H1 (cell line): ENCODE data around the gene NDFIP2. TPM values are rescaled to one million over a fixed set of nuclear protein-coding genes. Genes with fewer than 3 reads are reported as not detected.
A peak's percentile ranks its signal among the peaks of the same experiment; 100 is the strongest.

ENCODE experiments used
- CTCF ChIA-PET: fragments of 300-600 bp; sonication (Branson Sonifier 250); formaldehyde crosslinking; loops from one replicate; lab custom pipeline; 2021; ENCODE audit not compliant: partially characterized antibody; lab: Charles Lee
- POLR2A ChIA-PET: fragments of 300-600 bp; sonication (Branson Sonifier 250); formaldehyde crosslinking; loops from one replicate; lab custom pipeline; 2021; ENCODE audit warnings: inconsistent platforms; ENCODE audit not compliant: partially characterized antibody; lab: Charles Lee
- DNase-seq, 2 experiments: peaks; one replicate each; pipeline versions ENCODE4 v3.0.0 to v3.0.0-alpha.2; 2010 to 2022; ENCODE audit warnings: low spot score in 2 of 2, low read depth in 1 of 2, mixed read lengths in 1 of 2
- FAIRE-seq: peaks from 2 replicates; lab custom pipeline; 2011; peaks lifted over from hg19 to GRCh38; lab: Jason Lieb, UNC
- H2AFZ ChIP-seq: 2 replicates; pipeline ENCODE4 v1.8.1; 2012; ENCODE audit warnings: low read length, inconsistent platforms
- H2AK5ac ChIP-seq: 2 replicates; pipeline ENCODE4 v1.6.1; 2013; ENCODE audit warnings: low read depth, low read length
- H2BK120ac ChIP-seq: replicated peaks from 2 replicates; pipeline ENCODE3; 2013; ENCODE audit warnings: low read depth, low read length, inconsistent platforms
- H2BK12ac ChIP-seq: 2 replicates; pipeline ENCODE4 v1.6.1; 2013; ENCODE audit warnings: low read depth, low read length
- H2BK15ac ChIP-seq: 2 replicates; pipeline ENCODE4 v1.6.1; 2013; ENCODE audit warnings: low read length
- H2BK20ac ChIP-seq: 2 replicates; pipeline ENCODE4 v1.6.1; 2013; ENCODE audit warnings: low read length
- H2BK5ac ChIP-seq: 2 replicates; pipeline ENCODE4 v1.6.1; 2013; ENCODE audit warnings: low read depth, low read length
- H3K14ac ChIP-seq: 2 replicates; pipeline ENCODE4 v1.6.1; 2013; ENCODE audit warnings: inconsistent platforms; ENCODE audit not compliant: insufficient read length
- H3K18ac ChIP-seq: 2 replicates; pipeline ENCODE4 v1.6.1; 2013; ENCODE audit warnings: low read length; ENCODE audit errors: extremely low read depth
- H3K23ac ChIP-seq: 2 replicates; pipeline ENCODE4 v1.6.1; 2013; ENCODE audit warnings: inconsistent platforms; ENCODE audit not compliant: insufficient read length
- H3K23me2 ChIP-seq: 2 replicates; pipeline ENCODE4 v1.6.1; 2013; ENCODE audit warnings: low read depth, low read length
- H3K27ac ChIP-seq: 2 replicates; pipeline ENCODE4 v1.6.1; 2011; ENCODE audit warnings: low read depth, low read length, inconsistent platforms
- H3K27me3 ChIP-seq, 4 experiments: replicated peaks in 1 of 4; 1 replicate in 1 of 4; 2 replicates in 3 of 4; pipeline versions ENCODE4 v1.6.1 to v1.8.1; 2011 to 2013; ENCODE audit warnings: low read length in 3 of 4, mild to moderate bottlenecking in 3 of 4, inconsistent platforms in 2 of 4, mixed read lengths in 2 of 4, moderate library complexity in 1 of 4; ENCODE audit not compliant: control insufficient read depth in 3 of 4, insufficient read depth in 3 of 4; ENCODE audit errors: extremely low read depth in 1 of 4
- H3K36me3 ChIP-seq, 4 experiments: 2 replicates each; pipeline versions ENCODE4 v1.6.1 to v1.8.1; 2011 to 2013; ENCODE audit warnings: mild to moderate bottlenecking in 4 of 4, low read length in 3 of 4, moderate library complexity in 2 of 4, control low read depth in 1 of 4, inconsistent platforms in 1 of 4; ENCODE audit not compliant: insufficient read depth in 4 of 4, control insufficient read depth in 2 of 4
- H3K4ac ChIP-seq: replicated peaks from 2 replicates; pipeline ENCODE3; 2013; ENCODE audit warnings: low read length, low read depth, mixed read lengths, inconsistent platforms; ENCODE audit not compliant: insufficient read length
- H3K4me1 ChIP-seq, 4 experiments: replicated peaks in 1 of 4; 1 replicate in 1 of 4; 2 replicates in 3 of 4; pipeline versions ENCODE4 v1.6.1 to v1.8.1; 2011 to 2013; ENCODE audit warnings: low read length in 3 of 4, inconsistent platforms in 2 of 4, mixed read lengths in 1 of 4; ENCODE audit not compliant: insufficient read depth in 4 of 4, control insufficient read depth in 3 of 4
- H3K4me2 ChIP-seq, 2 experiments: 2 replicates each; pipeline versions ENCODE4 v1.6.1 to v1.8.1; 2011 to 2013; ENCODE audit warnings: low read depth in 2 of 2, low read length in 2 of 2, control low read depth in 1 of 2, inconsistent platforms in 1 of 2, mild to moderate bottlenecking in 1 of 2; ENCODE audit not compliant: insufficient read depth in 1 of 2
- H3K4me3 ChIP-seq, 4 experiments: fragments of 200-600, 300-600 bp in 1 of 4; sonication (generic), shearing (Covaris generic), sonication (Bioruptor Twin) in 1 of 4; 2 replicates each; pipeline versions ENCODE4 v1.5.1 to v1.8.1; 2011 to 2016; ENCODE audit warnings: low read length in 4 of 4, low read depth in 3 of 4, control low read depth in 2 of 4, inconsistent platforms in 2 of 4, mild to moderate bottlenecking in 2 of 4, mixed read lengths in 1 of 4, moderate library complexity in 1 of 4; ENCODE audit not compliant: insufficient read depth in 2 of 4; ENCODE audit errors: extremely low read depth in 1 of 4
- H3K56ac ChIP-seq: replicated peaks from 2 replicates; pipeline ENCODE3; 2013; ENCODE audit warnings: low read depth, mild to moderate bottlenecking, mixed read lengths, low read length, inconsistent platforms; ENCODE audit not compliant: insufficient read length
- H3K79me1 ChIP-seq: 2 replicates; pipeline ENCODE4 v1.6.1; 2013; ENCODE audit warnings: low read depth, low read length, control low read depth
- H3K79me2 ChIP-seq, 2 experiments: 2 replicates each; pipeline versions ENCODE4 v1.6.1 to v1.8.1; 2012 to 2013; ENCODE audit warnings: low read length in 2 of 2, mild to moderate bottlenecking in 2 of 2, inconsistent platforms in 1 of 2; ENCODE audit not compliant: insufficient read depth in 2 of 2, control insufficient read depth in 1 of 2
- H3K9ac ChIP-seq, 4 experiments: replicated peaks in 1 of 4; 1 replicate in 1 of 4; 2 replicates in 3 of 4; pipeline versions ENCODE4 v1.6.1 to v1.8.1; 2011 to 2013; ENCODE audit warnings: low read depth in 3 of 4, low read length in 3 of 4, control low read depth in 2 of 4, mild to moderate bottlenecking in 2 of 4, moderate library complexity in 2 of 4, inconsistent platforms in 1 of 4; ENCODE audit errors: extremely low read depth in 1 of 4
- H3K9me3 ChIP-seq, 2 experiments: 2 replicates each; pipeline versions ENCODE4 v1.6.1 to v1.8.1; 2012 to 2013; ENCODE audit warnings: mild to moderate bottlenecking in 2 of 2, moderate library complexity in 2 of 2, control low read depth in 1 of 2, inconsistent platforms in 1 of 2, low read depth in 1 of 2, low read length in 1 of 2, mixed read lengths in 1 of 2; ENCODE audit not compliant: insufficient read depth in 2 of 2
- H4K20me1 ChIP-seq, 2 experiments: replicated peaks in 1 of 2; 2 replicates each; pipeline versions ENCODE3 to v1.8.1; 2011 to 2013; ENCODE audit warnings: inconsistent platforms in 2 of 2, low read length in 2 of 2, mild to moderate bottlenecking in 1 of 2; ENCODE audit not compliant: insufficient read depth in 2 of 2, control insufficient read depth in 1 of 2
- H4K5ac ChIP-seq: 2 replicates; pipeline ENCODE4 v1.6.1; 2013; ENCODE audit warnings: low read length, low read depth, mixed read lengths, inconsistent platforms; ENCODE audit not compliant: insufficient read length
- H4K8ac ChIP-seq: 2 replicates; pipeline ENCODE4 v1.8.0; 2013; ENCODE audit warnings: mild to moderate bottlenecking, moderate library complexity, low read length, inconsistent platforms; ENCODE audit not compliant: insufficient read depth; ENCODE audit errors: extremely low read depth
- H4K91ac ChIP-seq: replicated peaks from 2 replicates; pipeline ENCODE3; 2013; ENCODE audit warnings: low read length, mixed read lengths, inconsistent platforms; ENCODE audit not compliant: insufficient read length
- ATF3 ChIP-seq: IDR thresholded peaks from 2 replicates; pipeline ENCODE4 v1.6.1; 2011; ENCODE audit warnings: low read depth, mild to moderate bottlenecking, low read length; ENCODE audit not compliant: insufficient read depth
- CHD2 ChIP-seq: IDR thresholded peaks from 2 replicates; pipeline ENCODE4 v1.6.1; 2012; ENCODE audit warnings: low read length, improper control_type of control experiment
- CREB1 ChIP-seq: IDR thresholded peaks from 2 replicates; pipeline ENCODE4 v1.6.1; 2012; ENCODE audit warnings: inconsistent platforms
- EGR1 ChIP-seq: IDR thresholded peaks from 2 replicates; pipeline ENCODE4 v1.6.1; 2011; ENCODE audit warnings: low read depth, low read length, borderline replicate concordance
- GTF2F1 ChIP-seq: IDR thresholded peaks from 2 replicates; pipeline ENCODE4 v1.6.1; 2012; ENCODE audit warnings: low read depth, low read length, improper control_type of control experiment, borderline replicate concordance
- HDAC6 ChIP-seq: IDR thresholded peaks from one replicate; pipeline ENCODE4 v1.7.1; 2012; ENCODE audit warnings: low read depth, mild to moderate bottlenecking, inconsistent platforms, low read length, moderate library complexity
- KDM1A ChIP-seq: fragments of 200-600, 300-600 bp; sonication (generic); IDR thresholded peaks from 2 replicates; pipeline ENCODE4 v1.7.1; 2016; ENCODE audit warnings: mild to moderate bottlenecking, low read length, borderline replicate concordance
- SIX5 ChIP-seq: IDR thresholded peaks from 2 replicates; pipeline ENCODE4 v1.6.1; 2011; ENCODE audit warnings: mild to moderate bottlenecking, low read depth, low read length
- WGBS, 2 experiments: shearing (Covaris generic) in 1 of 2; methylation state at CpG; one replicate each; pipeline versions ENCODE4 v1.1.6 to v1.1.7; 2013 to 2015; ENCODE audit warnings: low lambda C conversion rate in 2 of 2, mixed read lengths in 2 of 2, inconsistent platforms in 1 of 2, low coverage in 1 of 2, missing lambda C conversion rate in 1 of 2; ENCODE audit not compliant: insufficient replicate concordance in 2 of 2, insufficient coverage in 1 of 2, insufficient read length in 1 of 2; ENCODE audit errors: extremely low coverage in 1 of 2, missing lambda C conversion rate in 1 of 2; 5-methylcytosine and 5-hydroxymethylcytosine counted together
- polyA plus RNA-seq, 7 experiments: library from polyadenylated mRNA; depleted of rRNA in 3 of 7; stranded (reverse) in 5 of 7; unstranded in 2 of 7; fragments of >200 nt in 5 of 7; fragments of 200-250 nt in 2 of 7; gene quantifications; 1 replicate in 5 of 7; 2 replicates in 1 of 7; 4 replicates in 1 of 7; pipeline versions ENCODE4 v1.2.1 to v1.2.3, GENCODE V29; 2011 to 2013; ENCODE audit warnings: missing spikeins in 2 of 7, mixed read lengths in 2 of 7
- total RNA-seq: library from RNA; stranded (reverse); fragmentation: NEBNext Ultra II Directional; extraction: Animal tissue kit (Norgen Biotek cat#: 25700); gene quantifications from 2 replicates; pipeline ENCODE4 v1.2.1, GENCODE V29; 2021

NDFIP2 gene
- total and polyA plus RNA-seq, 2 of the 8 experiments (the other 6 are each of a cell fraction or from before 2014, with no cell fraction given) = 11.1 to 32.9 TPM

GRCh38 chr13:79490326-79490725, 9.4 kb downstream of the NDFIP2 start:
- no peak overlapping the region for H2BK15ac ChIP-seq
- H3K27me3 ChIP-seq = no peaks in the 10 kb centered on the region
- H2AFZ ChIP-seq = no peak overlapping the region
- no peak overlapping the region for H2BK120ac ChIP-seq
- H3K79me1 ChIP-seq = peaks cover 2% of the 10 kb centered on the region; the same call in 1 of the 2 replicates
- no peak overlapping the region for H3K18ac ChIP-seq
- H3K36me3 ChIP-seq = no peaks in the 10 kb centered on the region; a peak in 1 of 8 replicates
- H3K9me3 ChIP-seq = no peaks in the 10 kb centered on the region
- no peak overlapping the region for H3K27ac ChIP-seq
- no peak overlapping the region for H3K4me3 ChIP-seq
- H3K9ac ChIP-seq = no peak overlapping the region
- no peak overlapping the region for H3K14ac ChIP-seq
- H4K8ac ChIP-seq = no peak overlapping the region
- H2BK12ac ChIP-seq = peak overlapping the region; percentile 14; the same call in 1 of the 2 replicates
- CTCF ChIA-PET = interaction anchor here (0.9 to 3.0 kb wide), 2 partner anchors 66 to 189 kb away, joined by 3 to 11 read pairs; no protein-coding TSS in a partner anchor
- H2BK20ac ChIP-seq = no peak overlapping the region
- no peaks in the 10 kb centered on the region for H3K23me2 ChIP-seq
- no peak overlapping the region for H3K23ac ChIP-seq
- peak overlapping the region; percentile 11 for H4K91ac ChIP-seq
- peaks cover 12 to 88% of the 10 kb centered on the region in 2 experiments for H3K79me2 ChIP-seq
- H2AK5ac ChIP-seq = no peak overlapping the region
- no peak overlapping the region for H3K56ac ChIP-seq
- no peak overlapping the region for H4K5ac ChIP-seq
- no peak overlapping the region for H3K4me2 ChIP-seq
- H4K20me1 ChIP-seq = peaks cover 0 to 3% of the 10 kb centered on the region in 2 experiments
- WGBS, 2 experiments = 94% methylated on average over 1 of the region's 1 CpG; no CpG with 5 or more reads in 1 of the 2 experiments
- H3K4me1 ChIP-seq = peaks cover 0 to 9% (median 2%) of the 10 kb centered on the region in 4 experiments; a peak in 2 of 7 replicates
- H3K4ac ChIP-seq = no peak overlapping the region
- no peak overlapping the region for H2BK5ac ChIP-seq
- no peak for DNase-seq
- no peak for FAIRE-seq
- POLR2A ChIA-PET = no interaction called here
- TF ChIP-seq EGR1 = no peak
- TF ChIP-seq ATF3 = no peak
- no peak for TF ChIP-seq GTF2F1
- no peak for TF ChIP-seq KDM1A
- no peak for TF ChIP-seq SIX5
- TF ChIP-seq HDAC6 = no peak
- TF ChIP-seq CHD2 = no peak
- TF ChIP-seq CREB1 = no peak
